Prostate gland (tissue), 2 donors: ENCODE results near the gene FOXP4. TPM values are rescaled to one million over a fixed set of nuclear protein-coding genes. Genes with fewer than 3 reads are reported as not detected.

Experiments
- DNase-seq: peaks from one replicate; pipeline ENCODE4 v3.0.0-alpha.2; 2019; ENCODE audit warnings: low spot score
- H3K27ac ChIP-seq, 2 donors: fragments of 200-600 bp; sonication (generic); 2 replicates each; pipeline ENCODE4 v1.5.1; 2017 to 2019
- H3K27me3 ChIP-seq: fragments of 200-600 bp; sonication (generic); replicated peaks from 2 replicates; pipeline ENCODE4 v1.5.1; 2019; ENCODE audit not compliant: insufficient read depth
- H3K36me3 ChIP-seq, 2 donors: fragments of 200-600 bp; sonication (generic); 1 replicate in 1 of 2; 2 replicates in 1 of 2; pipeline versions ENCODE4 v1.5.1 to v1.8.1; 2017 to 2019
- H3K4me1 ChIP-seq: fragments of 200-600 bp; sonication (generic); replicated peaks from 2 replicates; pipeline ENCODE4 v1.5.1; 2019
- H3K4me3 ChIP-seq, 2 donors: fragments of 200-600 bp; sonication (generic); 2 replicates each; pipeline ENCODE4 v1.5.1; 2017 to 2019
- H3K9me3 ChIP-seq: fragments of 200-600 bp; sonication (generic); 2 replicates; pipeline ENCODE4 v1.5.1; 2017
- POLR2A ChIP-seq: fragments of 450-650 bp; IDR thresholded peaks from one replicate; pipeline ENCODE4 v1.6.1; 2016; ENCODE audit warnings: antibody characterized with exemption, mild to moderate bottlenecking
- POLR2AphosphoS5 ChIP-seq: sonication (generic); formaldehyde crosslinking; IDR thresholded peaks from one replicate; pipeline ENCODE4 v1.6.1; 2017; ENCODE audit warnings: antibody characterized with exemption
- WGBS: methylation state at CpG from one replicate; pipeline ENCODE4 v1.1.5; 2018; 5-methylcytosine and 5-hydroxymethylcytosine counted together
- intact Hi-C: fragments of 100-400 bp; cut with DNase I; formaldehyde crosslinking; loops from one replicate; pipeline ENCODE4 v1.14.2; 2022
- total RNA-seq, 2 donors: library from RNA; depleted of rRNA; stranded (reverse); fragments of >200 nt; gene quantifications; one replicate each; pipeline ENCODE4 v1.1.0, GENCODE V29; 2016
- TF ChIP-seq, protein P1 (sequence below), 4 experiments: fragments of 200-600 bp in 2 of 4; fragments of 450-650 bp in 2 of 4; sonication (generic) in 2 of 4; IDR thresholded peaks; 1 replicate in 3 of 4; 2 replicates in 1 of 4; pipeline ENCODE4 v1.5.1; 2016 to 2019; ENCODE audit warnings: antibody characterized with exemption in 4 of 4, mild to moderate bottlenecking in 2 of 4, moderate library complexity in 2 of 4

Gene FOXP4
- total RNA-seq, 2 donors from 2014 or later = 24.8 to 53.5 TPM

DNA sequence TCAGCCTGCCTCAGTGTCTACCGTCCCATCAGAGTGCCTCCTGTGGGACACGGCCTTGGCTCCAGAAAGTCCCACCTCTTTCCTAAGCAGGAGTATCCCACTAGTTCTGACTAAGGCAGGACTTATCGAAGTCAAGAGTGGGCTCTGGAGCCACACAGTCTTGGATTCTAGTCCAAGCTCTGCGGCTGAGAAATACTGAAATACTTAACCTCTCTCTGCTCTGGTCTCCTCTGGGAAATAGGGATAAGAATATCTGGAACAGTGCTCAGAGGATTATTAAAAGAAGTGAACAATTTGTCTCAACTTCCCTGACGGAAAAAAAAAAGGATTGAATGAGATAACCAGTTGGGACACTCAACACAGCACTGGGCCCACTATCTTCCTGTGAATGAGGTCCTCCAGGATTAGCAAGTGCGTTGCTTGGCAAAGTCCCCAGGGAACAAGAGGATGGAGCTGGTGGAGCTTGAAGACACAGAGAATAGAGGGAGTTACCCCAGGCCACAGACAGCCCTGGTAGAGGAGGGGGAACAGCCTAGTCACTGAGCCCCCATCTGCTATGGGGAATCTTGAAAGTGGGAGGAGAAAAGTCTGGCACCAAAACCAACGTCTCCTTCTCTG lies 34.6 kb upstream of the FOXP4 start:
- intact Hi-C loops = no loop called here
- H3K4me3 ChIP-seq = no peak overlapping the region
- H3K9me3 ChIP-seq = no peaks in the 10 kb centered on the region
- no peaks in the 10 kb centered on the region for H3K36me3 ChIP-seq
- H3K27ac ChIP-seq = no peak overlapping the region
- H3K27me3 ChIP-seq = no peaks in the 10 kb centered on the region
- WGBS = 94% methylated on average over 7 of the region's 7 CpGs
- no peaks in the 10 kb centered on the region for H3K4me1 ChIP-seq
- no peak for DNase-seq
- TF ChIP-seq, protein P1, sequence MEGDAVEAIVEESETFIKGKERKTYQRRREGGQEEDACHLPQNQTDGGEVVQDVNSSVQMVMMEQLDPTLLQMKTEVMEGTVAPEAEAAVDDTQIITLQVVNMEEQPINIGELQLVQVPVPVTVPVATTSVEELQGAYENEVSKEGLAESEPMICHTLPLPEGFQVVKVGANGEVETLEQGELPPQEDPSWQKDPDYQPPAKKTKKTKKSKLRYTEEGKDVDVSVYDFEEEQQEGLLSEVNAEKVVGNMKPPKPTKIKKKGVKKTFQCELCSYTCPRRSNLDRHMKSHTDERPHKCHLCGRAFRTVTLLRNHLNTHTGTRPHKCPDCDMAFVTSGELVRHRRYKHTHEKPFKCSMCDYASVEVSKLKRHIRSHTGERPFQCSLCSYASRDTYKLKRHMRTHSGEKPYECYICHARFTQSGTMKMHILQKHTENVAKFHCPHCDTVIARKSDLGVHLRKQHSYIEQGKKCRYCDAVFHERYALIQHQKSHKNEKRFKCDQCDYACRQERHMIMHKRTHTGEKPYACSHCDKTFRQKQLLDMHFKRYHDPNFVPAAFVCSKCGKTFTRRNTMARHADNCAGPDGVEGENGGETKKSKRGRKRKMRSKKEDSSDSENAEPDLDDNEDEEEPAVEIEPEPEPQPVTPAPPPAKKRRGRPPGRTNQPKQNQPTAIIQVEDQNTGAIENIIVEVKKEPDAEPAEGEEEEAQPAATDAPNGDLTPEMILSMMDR (IDR thresholded peaks at IDR 0.05) = no peak
- no peak for TF ChIP-seq POLR2A
- no peak for TF ChIP-seq POLR2AphosphoS5

DNA sequence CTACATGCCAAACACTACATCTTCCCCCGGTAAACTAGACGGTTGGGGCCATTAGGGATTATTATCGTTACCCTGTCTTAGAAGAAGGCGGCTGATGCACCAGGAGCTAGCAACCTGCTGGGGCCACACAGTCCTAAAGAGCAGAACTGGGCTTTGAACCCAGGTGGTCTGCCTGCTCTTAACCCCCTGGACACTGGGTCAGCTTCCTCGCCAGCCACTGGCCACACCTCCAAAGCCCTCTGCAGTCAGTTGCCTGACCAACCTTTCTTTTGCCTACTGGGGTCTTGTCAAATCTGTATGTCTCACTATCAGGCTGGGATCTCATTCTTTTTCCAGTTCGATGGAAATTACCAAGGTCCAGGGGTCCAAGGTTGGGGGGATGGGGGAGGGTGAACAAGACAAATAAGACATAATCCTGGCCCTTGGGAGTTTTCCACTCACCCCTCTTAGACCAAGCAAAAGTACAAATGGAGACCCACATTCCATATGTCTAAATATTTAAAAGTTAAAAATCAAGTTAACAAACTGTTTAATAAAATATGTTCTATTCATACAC lies 34.0 kb upstream of the FOXP4 start:
- Histone ChIP-seq H3K27ac (no peak overlapping the region), H3K4me1 (no peaks in the 10 kb centered on the region), H3K9me3 (no peaks in the 10 kb centered on the region), H3K27me3 (no peaks in the 10 kb centered on the region), H3K4me3 (no peak overlapping the region), H3K36me3 (no peaks in the 10 kb centered on the region)
- TF ChIP-seq POLR2AphosphoS5 (no peak), POLR2A (no peak)
- TF ChIP-seq, protein P1 (IDR thresholded peaks at IDR 0.05) = no peak
- intact Hi-C loops = no loop called here
- no peak for DNase-seq
- WGBS = 85% methylated on average over 6 of the region's 6 CpGs

DNA sequence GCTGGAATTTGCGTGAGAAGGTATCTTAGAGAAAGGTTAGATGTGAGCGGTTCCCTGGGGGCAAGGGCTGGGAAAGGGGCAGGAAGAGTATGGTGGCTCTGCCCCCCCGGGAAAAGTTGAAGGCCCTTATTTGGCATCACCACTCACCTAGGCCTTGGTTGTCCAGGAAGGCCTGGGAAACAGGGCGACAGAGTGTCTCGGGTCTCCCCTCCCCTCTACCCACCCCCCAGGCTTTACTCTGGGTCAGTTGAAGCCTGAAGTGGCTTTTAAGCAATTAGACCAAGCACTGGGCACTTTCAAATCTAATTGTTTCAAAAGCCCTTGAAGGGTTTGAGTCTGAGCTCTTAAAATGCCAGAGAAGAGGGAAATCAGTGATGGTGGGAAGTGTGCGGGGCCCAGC lies 30.2 kb upstream of the FOXP4 start:
- TF ChIP-seq POLR2AphosphoS5 = no peak
- no peak for TF ChIP-seq POLR2A
- TF ChIP-seq, protein P1 (IDR thresholded peaks at IDR 0.05) = no peak
- Histone ChIP-seq H3K4me3 (no peak overlapping the region), H3K27ac (no peak overlapping the region), H3K27me3 (no peaks in the 10 kb centered on the region), H3K4me1 (peaks cover 6% of the 10 kb centered on the region), H3K36me3 (no peaks in the 10 kb centered on the region), H3K9me3 (no peaks in the 10 kb centered on the region)
- 98% methylated on average over 6 of the region's 6 CpGs for WGBS
- intact Hi-C loops = no loop called here
- no peak for DNase-seq

DNA sequence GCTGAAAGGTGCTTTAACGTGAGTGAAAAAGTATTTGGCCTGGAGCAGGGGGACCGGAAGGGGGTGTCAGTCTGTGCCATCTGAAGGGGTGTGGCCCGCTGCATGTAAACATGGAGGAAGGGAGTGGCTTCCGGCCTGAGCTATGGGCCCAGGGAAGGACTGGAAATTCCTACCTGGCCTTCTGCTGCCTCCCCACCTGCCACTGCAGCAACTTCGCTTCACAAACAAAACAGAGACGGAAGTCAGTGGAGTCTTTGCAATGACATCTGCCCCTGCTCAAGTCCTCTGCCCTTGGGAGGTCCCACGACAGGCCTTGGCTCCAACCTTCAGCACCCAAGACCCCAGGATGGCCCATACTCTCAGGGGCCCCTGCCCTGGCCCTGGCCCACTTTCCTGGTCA lies 28.1 kb upstream of the FOXP4 start:
- intact Hi-C loops = no loop called here
- TF ChIP-seq POLR2AphosphoS5 = no peak
- TF ChIP-seq POLR2A = no peak
- TF ChIP-seq, protein P1 (IDR thresholded peaks at IDR 0.05) = no peak
- Histone ChIP-seq H3K4me3 (no peak overlapping the region), H3K9me3 (no peaks in the 10 kb centered on the region), H3K27me3 (no peaks in the 10 kb centered on the region), H3K27ac (no peak overlapping the region), H3K36me3 (no peaks in the 10 kb centered on the region), H3K4me1 (peaks cover 6% of the 10 kb centered on the region)
- DNase-seq = no peak
- WGBS = 52% methylated on average over 7 of the region's 7 CpGs

DNA sequence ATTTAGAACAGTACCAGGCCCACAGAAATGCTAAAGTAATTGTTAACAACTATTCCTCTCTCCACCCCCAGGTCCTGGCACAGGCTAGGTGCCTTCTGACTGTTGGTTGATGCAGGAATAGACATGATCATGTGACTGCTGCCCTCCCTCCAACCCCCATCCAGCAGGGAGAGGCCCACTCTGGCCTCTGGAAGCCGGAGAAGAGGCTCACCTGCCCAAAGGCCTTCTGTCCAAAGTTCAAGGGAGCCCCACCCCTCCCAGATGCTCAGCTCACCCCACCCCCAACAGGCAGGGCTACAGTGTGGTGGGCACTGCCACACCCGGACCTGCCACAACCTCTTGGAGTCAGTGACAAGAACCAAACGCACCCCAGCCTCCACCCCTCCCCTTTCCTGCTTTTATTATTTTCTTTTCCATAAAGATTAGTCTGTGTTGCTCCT lies 26.9 kb upstream of the FOXP4 start:
- Histone ChIP-seq H3K4me1 (peaks cover 6% of the 10 kb centered on the region), H3K9me3 (no peaks in the 10 kb centered on the region), H3K36me3 (no peaks in the 10 kb centered on the region), H3K27ac (peak overlapping the region in 1 of 2 donors; percentile 57), H3K27me3 (no peaks in the 10 kb centered on the region), H3K4me3 (no peak overlapping the region)
- 37% methylated on average over 3 of the region's 3 CpGs for whole genome bisulfite sequencing
- TF ChIP-seq POLR2A = no peak
- TF ChIP-seq, protein P1 (IDR thresholded peaks at IDR 0.05) = no peak
- TF ChIP-seq POLR2AphosphoS5 = no peak
- no peak for DNase-seq
- intact Hi-C loops = no loop called here
